Epithelial cell of umbilical artery (primary cell): Measurements from ENCODE around the gene CCDC138. TPM values are rescaled to one million over a fixed set of nuclear protein-coding genes. Genes with fewer than 3 reads are reported as not detected.

Experiments
- total RNA-seq: library from RNA; depleted of rRNA; stranded (reverse); fragments of >200 nt; gene quantifications from 2 replicates; pipeline ENCODE4 v1.2.3, GENCODE V29; 2014

CCDC138 gene
- total RNA-seq = 8.8 and 16.9 TPM in 2 replicates

GRCh38 chr2:108786354-108787215 is at the start of gene CCDC138:
CCDC138 (plus strand) TSS chr2:108786771; CDS start chr2:108786823, 52 bp downstream.

Other genes with a start within 250 kb of the CCDC138 start
- gene RANBP2, start 67.3 kb upstream of the CCDC138 start, total RNA-seq = 77.6 and 95.4 TPM in 2 replicates
- not detected in 2 replicates for gene EDAR, start 202.4 kb downstream of the CCDC138 start, total RNA-seq